GM10266 (cell line): ENCODE measurements around the gene GTPBP8.

Source experiments
- DNase-seq: peaks from one replicate; pipeline ENCODE4 v3.0.0; 2012; ENCODE audit errors: extremely low spot score
- CTCF ChIP-seq: IDR thresholded peaks from 2 replicates; pipeline ENCODE4 v1.5.1; 2012; ENCODE audit warnings: mild to moderate bottlenecking, low read depth; ENCODE audit not compliant: control insufficient read depth, insufficient read depth; ENCODE audit errors: missing control alignments

GTPBP8 gene

GRCh38 chr3:112976001-112976400 lies 14.8 kb upstream of the GTPBP8 start:
- no peak for TF ChIP-seq CTCF
- no peak for DNase-seq

GRCh38 chr3:112976953-112977352 lies 13.8 kb upstream of the GTPBP8 start:
- DNase-seq = no peak
- no peak for TF ChIP-seq CTCF

GRCh38 chr3:112979244-112979832 lies 11.4 kb upstream of the GTPBP8 start:
- peak; percentile 42 for TF ChIP-seq CTCF
- no peak for DNase-seq

GRCh38 chr3:112980080-112980479 lies 10.7 kb upstream of the GTPBP8 start:
- no peak for DNase-seq
- TF ChIP-seq CTCF = no peak

GRCh38 chr3:112982710-112983109 lies 8.1 kb upstream of the GTPBP8 start:
- no peak for DNase-seq
- TF ChIP-seq CTCF = no peak

GRCh38 chr3:112984485-112984884 lies 6.3 kb upstream of the GTPBP8 start:
- no peak for TF ChIP-seq CTCF
- no peak for DNase-seq

- TF ChIP-seq CTCF = no peak
- DNase-seq = no peak
Measured at GRCh38 chr3:112987710-112988334, 3.0 kb upstream of the GTPBP8 start.
